ENCODE data around the gene SLIT3.

GRCh38 chr5:169250887-169251286 is 50.1 kb downstream of the SLIT3 start:
- TF ChIP-seq REST (tag by site-specific recombination; IDR thresholded peaks at IDR 0.05) (no peak), CTCF (tag by site-specific recombination; IDR thresholded peaks at IDR 0.05) (no peak), ZBTB11 (tag by site-specific recombination; conservative IDR thresholded peaks at IDR 0.05; ENCODE audit: low read depth) (no peak), ZBTB8A (tag by site-specific recombination; IDR thresholded peaks at IDR 0.05) (no peak), ZNF2 (tag by site-specific recombination; IDR thresholded peaks at IDR 0.05) (no peak), ZNF596 (tag by site-specific recombination; IDR thresholded peaks at IDR 0.05) (no peak), ZNF274 (IDR thresholded peaks at IDR 0.05; ENCODE audit: low read length) (no peak), ZNF274 (tag by site-specific recombination; IDR thresholded peaks at IDR 0.05; ENCODE audit: borderline replicate concordance) (no peak), ZBTB6 (tag by site-specific recombination; IDR thresholded peaks at IDR 0.05) (no peak)
- TF ChIP-seq, protein P1, sequence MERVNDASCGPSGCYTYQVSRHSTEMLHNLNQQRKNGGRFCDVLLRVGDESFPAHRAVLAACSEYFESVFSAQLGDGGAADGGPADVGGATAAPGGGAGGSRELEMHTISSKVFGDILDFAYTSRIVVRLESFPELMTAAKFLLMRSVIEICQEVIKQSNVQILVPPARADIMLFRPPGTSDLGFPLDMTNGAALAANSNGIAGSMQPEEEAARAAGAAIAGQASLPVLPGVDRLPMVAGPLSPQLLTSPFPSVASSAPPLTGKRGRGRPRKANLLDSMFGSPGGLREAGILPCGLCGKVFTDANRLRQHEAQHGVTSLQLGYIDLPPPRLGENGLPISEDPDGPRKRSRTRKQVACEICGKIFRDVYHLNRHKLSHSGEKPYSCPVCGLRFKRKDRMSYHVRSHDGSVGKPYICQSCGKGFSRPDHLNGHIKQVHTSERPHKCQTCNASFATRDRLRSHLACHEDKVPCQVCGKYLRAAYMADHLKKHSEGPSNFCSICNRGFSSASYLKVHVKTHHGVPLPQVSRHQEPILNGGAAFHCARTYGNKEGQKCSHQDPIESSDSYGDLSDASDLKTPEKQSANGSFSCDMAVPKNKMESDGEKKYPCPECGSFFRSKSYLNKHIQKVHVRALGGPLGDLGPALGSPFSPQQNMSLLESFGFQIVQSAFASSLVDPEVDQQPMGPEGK (tag by site-specific recombination; IDR thresholded peaks at IDR 0.05) = no peak
